Mesenchymal stem cell (in vitro differentiated cells and primary cell): ENCODE data around the gene HPN.

Source experiments
- DNase-seq: peaks from one replicate; pipeline ENCODE4 v3.0.0-alpha.2; 2013
- H2AFZ ChIP-seq: one replicate; pipeline ENCODE4 v1.6.1; 2013; ENCODE audit warnings: low read depth, mild to moderate bottlenecking, control low read depth, inconsistent platforms, low read length, moderate library complexity
- H2AK5ac ChIP-seq: 2 replicates; pipeline ENCODE4 v1.6.1; 2013; ENCODE audit warnings: low read length, moderate library complexity, mild to moderate bottlenecking, inconsistent platforms; ENCODE audit not compliant: severe bottlenecking
- H2BK120ac ChIP-seq: one replicate; pipeline ENCODE4 v1.6.1; 2013; ENCODE audit warnings: low read depth, mild to moderate bottlenecking, inconsistent platforms, low read length, moderate library complexity
- H2BK12ac ChIP-seq, 2 experiments: one replicate each; pipeline ENCODE4 v1.6.1; 2013; ENCODE audit warnings: inconsistent platforms in 2 of 2, low read length in 2 of 2, mild to moderate bottlenecking in 2 of 2, moderate library complexity in 2 of 2, control low read depth in 1 of 2
- H2BK15ac ChIP-seq: one replicate; pipeline ENCODE4 v1.6.1; 2013; ENCODE audit warnings: mild to moderate bottlenecking, low read depth, inconsistent platforms; ENCODE audit not compliant: poor library complexity, severe bottlenecking
- H2BK5ac ChIP-seq: 2 replicates; pipeline ENCODE4 v1.6.1; 2013; ENCODE audit warnings: low read depth, mild to moderate bottlenecking, low read length, control low read depth, inconsistent platforms; ENCODE audit not compliant: poor library complexity, severe bottlenecking
- H3K14ac ChIP-seq, 2 experiments: one replicate each; pipeline ENCODE4 v1.6.1; 2013; ENCODE audit warnings: inconsistent platforms in 2 of 2, low read length in 2 of 2, control low read depth in 1 of 2, mild to moderate bottlenecking in 1 of 2, moderate library complexity in 1 of 2
- H3K18ac ChIP-seq, 2 experiments: one replicate each; pipeline ENCODE4 v1.6.1; 2013; ENCODE audit warnings: inconsistent platforms in 2 of 2, low read length in 2 of 2, control low read depth in 1 of 2, low read depth in 1 of 2, mild to moderate bottlenecking in 1 of 2
- H3K23ac ChIP-seq, 2 experiments: one replicate each; pipeline ENCODE4 v1.6.1; 2013; ENCODE audit warnings: inconsistent platforms in 2 of 2, low read length in 2 of 2, mild to moderate bottlenecking in 2 of 2, moderate library complexity in 2 of 2, control low read depth in 1 of 2
- H3K27ac ChIP-seq: 2 replicates; pipeline ENCODE4 v1.5.1; 2013; ENCODE audit warnings: mild to moderate bottlenecking, moderate library complexity, low read length, control low read depth, inconsistent platforms; ENCODE audit not compliant: poor library complexity, severe bottlenecking
- H3K27me3 ChIP-seq, 2 experiments: 2 replicates each; pipeline versions ENCODE4 v1.6.1 to v1.7.0; 2013; ENCODE audit warnings: low read length in 2 of 2, mild to moderate bottlenecking in 2 of 2, moderate library complexity in 2 of 2, control low read depth in 1 of 2, inconsistent platforms in 1 of 2; ENCODE audit not compliant: control insufficient read depth in 1 of 2, insufficient read depth in 1 of 2
- H3K36me3 ChIP-seq, 2 experiments: 2 replicates each; pipeline versions ENCODE4 v1.6.1 to v1.7.0; 2013; ENCODE audit warnings: low read length in 2 of 2, control low read depth in 1 of 2, inconsistent platforms in 1 of 2, low read depth in 1 of 2, mild to moderate bottlenecking in 1 of 2; ENCODE audit not compliant: insufficient read depth in 2 of 2, control insufficient read depth in 1 of 2
- H3K4ac ChIP-seq, 2 experiments: one replicate each; pipeline ENCODE4 v1.6.1; 2013; ENCODE audit warnings: inconsistent platforms in 2 of 2, low read length in 2 of 2, mild to moderate bottlenecking in 2 of 2, moderate library complexity in 2 of 2, control low read depth in 1 of 2, low read depth in 1 of 2
- H3K4me1 ChIP-seq: 2 replicates; pipeline ENCODE4 v1.6.1; 2013; ENCODE audit warnings: low read depth, low read length, control low read depth; ENCODE audit not compliant: control insufficient read depth, insufficient read depth
- H3K4me2 ChIP-seq: 2 replicates; pipeline ENCODE4 v1.6.1; 2013; ENCODE audit warnings: low read length, mild to moderate bottlenecking, inconsistent platforms; ENCODE audit not compliant: poor library complexity, severe bottlenecking
- H3K4me3 ChIP-seq, 2 experiments: 2 replicates each; pipeline versions ENCODE4 v1.5.1 to v1.7.0; 2013; ENCODE audit warnings: low read length in 2 of 2, mild to moderate bottlenecking in 2 of 2, control low read depth in 1 of 2, low read depth in 1 of 2; ENCODE audit not compliant: insufficient read depth in 1 of 2
- H3K79me1 ChIP-seq: replicated peaks from 2 replicates; pipeline ENCODE4 v1.6.1; 2013; ENCODE audit warnings: mild to moderate bottlenecking, control low read depth, low read length, inconsistent platforms; ENCODE audit not compliant: poor library complexity, severe bottlenecking
- H3K9ac ChIP-seq: 2 replicates; pipeline ENCODE4 v1.7.0; 2013; ENCODE audit warnings: mild to moderate bottlenecking, low read length, moderate library complexity
- H3K9me3 ChIP-seq: 2 replicates; pipeline ENCODE4 v1.7.0; 2013; ENCODE audit warnings: mild to moderate bottlenecking, low read length; ENCODE audit not compliant: control insufficient read depth
- H4K8ac ChIP-seq: one replicate; pipeline ENCODE4 v1.6.1; 2013; ENCODE audit warnings: inconsistent platforms, mild to moderate bottlenecking, low read length, moderate library complexity
- H4K91ac ChIP-seq: one replicate; pipeline ENCODE4 v1.6.1; 2013; ENCODE audit warnings: mild to moderate bottlenecking, low read length, inconsistent platforms
- WGBS: methylation state at CpG from one replicate; pipeline ENCODE4 v1.1.7; 2013; ENCODE audit warnings: mixed read lengths; 5-methylcytosine and 5-hydroxymethylcytosine counted together

HPN gene

DNA sequence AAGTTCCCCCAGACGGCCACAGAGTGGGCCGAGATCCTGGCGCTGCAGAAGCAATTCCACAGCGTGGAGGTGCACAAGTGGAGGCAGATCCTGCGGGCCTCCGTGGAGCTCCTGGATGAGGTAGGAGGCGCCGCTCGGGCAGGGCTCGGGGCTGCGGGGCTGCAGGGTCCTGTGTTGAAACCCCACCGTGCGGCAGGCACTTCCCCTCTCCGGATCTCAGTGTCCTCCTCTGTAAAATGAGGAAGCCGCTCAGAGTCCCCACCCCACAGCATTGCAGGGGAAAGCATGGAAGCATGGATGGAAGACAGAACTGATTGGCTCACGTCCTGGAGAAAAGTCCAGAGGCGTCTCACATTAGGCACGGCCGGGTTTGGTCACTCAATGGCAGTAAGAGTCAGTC is 18.1 kb upstream of the HPN start:
- H4K91ac ChIP-seq: no peak overlapping the region
- H2AFZ ChIP-seq: no peak overlapping the region
- no peak overlapping the region for H3K4me3 ChIP-seq
- H3K4ac ChIP-seq: no peak overlapping the region
- no peak for DNase-seq
- H4K8ac ChIP-seq: no peak overlapping the region
- H3K79me1 ChIP-seq: peaks cover 14% of the 10 kb centered on the region
- peaks cover 87 to 98% of the 10 kb centered on the region in 2 experiments for H3K36me3 ChIP-seq
- H3K23ac ChIP-seq: no peak overlapping the region
- no peak overlapping the region for H2BK12ac ChIP-seq
- H3K4me1 ChIP-seq: peaks cover 9% of the 10 kb centered on the region
- H2AK5ac ChIP-seq: no peak overlapping the region
- no peak overlapping the region for H2BK5ac ChIP-seq
- no peak overlapping the region for H2BK15ac ChIP-seq
- no peak overlapping the region for H3K9ac ChIP-seq
- H3K18ac ChIP-seq: no peak overlapping the region
- H3K27ac ChIP-seq: no peak overlapping the region
- H3K27me3 ChIP-seq: no peaks in the 10 kb centered on the region
- H2BK120ac ChIP-seq: no peak overlapping the region
- no peaks in the 10 kb centered on the region for H3K9me3 ChIP-seq
- no peak overlapping the region for H3K14ac ChIP-seq
- no peak overlapping the region for H3K4me2 ChIP-seq
- 94% methylated on average over 19 of the region's 19 CpGs for WGBS

DNA sequence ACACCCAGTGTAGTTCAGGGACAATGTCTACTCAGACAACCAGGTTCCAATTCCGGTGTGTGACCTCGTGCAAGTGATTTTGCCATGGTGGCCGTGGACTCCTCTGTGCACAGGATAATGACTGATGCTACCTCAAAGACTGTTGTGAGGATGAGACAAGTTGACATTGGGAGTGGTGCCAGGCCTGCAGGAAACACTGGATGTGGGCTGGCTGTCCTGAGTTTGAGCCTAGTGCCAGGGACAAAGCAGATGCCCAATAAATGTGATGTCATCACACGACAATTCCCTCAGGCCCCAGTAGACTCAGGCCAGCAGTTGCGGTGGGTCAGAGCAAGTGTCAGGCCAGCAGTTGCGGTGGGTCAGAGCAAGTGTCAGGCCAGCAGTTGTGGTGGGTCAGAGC is 17.4 kb upstream of the HPN start:
- 95% methylated on average over 6 of the region's 6 CpGs for WGBS
- H3K4me1 ChIP-seq: peaks cover 9% of the 10 kb centered on the region
- H3K79me1 ChIP-seq: peaks cover 8% of the 10 kb centered on the region
- H3K14ac ChIP-seq: no peak overlapping the region
- no peak overlapping the region for H2AFZ ChIP-seq
- H4K91ac ChIP-seq: no peak overlapping the region
- no peak overlapping the region for H3K4ac ChIP-seq
- no peak overlapping the region for H2BK15ac ChIP-seq
- H3K18ac ChIP-seq: no peak overlapping the region
- H3K27me3 ChIP-seq: no peaks in the 10 kb centered on the region
- H2BK120ac ChIP-seq: no peak overlapping the region
- DNase-seq: no peak
- no peak overlapping the region for H2BK5ac ChIP-seq
- no peak overlapping the region for H4K8ac ChIP-seq
- peaks cover 81 to 91% of the 10 kb centered on the region in 2 experiments for H3K36me3 ChIP-seq
- no peak overlapping the region for H2BK12ac ChIP-seq
- no peak overlapping the region for H3K4me3 ChIP-seq
- H3K23ac ChIP-seq: no peak overlapping the region
- no peak overlapping the region for H2AK5ac ChIP-seq
- H3K27ac ChIP-seq: no peak overlapping the region
- H3K9ac ChIP-seq: no peak overlapping the region
- no peak overlapping the region for H3K4me2 ChIP-seq
- no peaks in the 10 kb centered on the region for H3K9me3 ChIP-seq

DNA sequence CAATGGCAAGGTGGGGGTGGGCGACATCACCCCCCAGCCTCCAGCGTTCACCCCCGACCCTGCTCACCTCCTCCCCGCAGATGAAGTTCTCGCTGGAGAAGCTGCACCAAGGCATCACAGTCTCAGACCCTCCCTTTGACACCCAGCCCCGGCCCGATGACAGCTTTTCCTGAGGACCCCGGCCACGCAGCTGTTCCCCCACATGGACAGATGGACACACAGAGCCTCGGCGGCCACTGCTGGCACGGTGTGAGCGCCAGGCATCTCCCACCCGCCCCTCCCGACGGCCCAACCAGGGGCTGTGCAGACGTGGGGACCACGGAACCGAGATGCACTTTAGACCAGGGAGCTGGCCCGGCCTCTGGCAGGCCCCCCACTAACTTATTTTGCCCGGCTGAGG is 15.6 kb upstream of the HPN start:
- H3K9me3 ChIP-seq: no peaks in the 10 kb centered on the region
- H4K8ac ChIP-seq: no peak overlapping the region
- H4K91ac ChIP-seq: no peak overlapping the region
- H3K4me3 ChIP-seq: no peak overlapping the region
- H2BK120ac ChIP-seq: no peak overlapping the region
- H3K79me1 ChIP-seq: peaks cover 2% of the 10 kb centered on the region
- H3K36me3 ChIP-seq: peaks cover 65 to 73% of the 10 kb centered on the region in 2 experiments
- no peak overlapping the region for H2AFZ ChIP-seq
- no peak overlapping the region for H2BK15ac ChIP-seq
- H3K4me1 ChIP-seq: peaks cover 18% of the 10 kb centered on the region
- no peak overlapping the region for H3K27ac ChIP-seq
- H3K14ac ChIP-seq: no peak overlapping the region
- H3K4me2 ChIP-seq: no peak overlapping the region
- 96% methylated on average over 21 of the region's 21 CpGs for WGBS
- H3K23ac ChIP-seq: no peak overlapping the region
- no peak overlapping the region for H2BK12ac ChIP-seq
- H3K9ac ChIP-seq: no peak overlapping the region
- H3K27me3 ChIP-seq: peaks cover 0 to 4% of the 10 kb centered on the region in 2 experiments
- DNase-seq: no peak
- no peak overlapping the region for H3K18ac ChIP-seq
- no peak overlapping the region for H3K4ac ChIP-seq
- no peak overlapping the region for H2AK5ac ChIP-seq
- H2BK5ac ChIP-seq: no peak overlapping the region

DNA sequence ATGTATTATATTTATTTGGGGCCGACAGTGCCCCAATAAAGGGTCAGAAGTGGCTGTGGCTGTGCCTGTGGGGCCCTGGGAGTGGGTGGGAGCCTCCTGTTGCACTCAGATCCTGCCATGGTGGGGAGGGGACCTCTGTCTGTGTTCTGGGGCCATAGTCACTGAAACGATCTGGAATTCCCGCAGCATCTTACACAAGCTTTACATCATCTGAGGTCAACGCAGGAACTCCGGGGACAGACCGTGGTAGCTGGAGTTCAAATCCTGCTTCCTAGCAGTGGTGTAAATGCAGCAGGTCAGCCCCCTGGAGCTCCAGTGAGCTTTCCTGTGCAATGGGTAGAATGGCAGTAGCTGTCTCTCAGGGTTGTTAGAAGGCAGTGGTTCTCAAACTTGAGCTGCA is 15.1 kb upstream of the HPN start:
- H3K27ac ChIP-seq: no peak overlapping the region
- no peak overlapping the region for H4K8ac ChIP-seq
- no peak overlapping the region for H3K14ac ChIP-seq
- no peak overlapping the region for H4K91ac ChIP-seq
- H2BK15ac ChIP-seq: no peak overlapping the region
- peaks cover 3 to 4% of the 10 kb centered on the region in 2 experiments for H3K27me3 ChIP-seq
- no peak for DNase-seq
- H3K4ac ChIP-seq: no peak overlapping the region
- 90% methylated on average over 6 of the region's 6 CpGs for WGBS
- H3K18ac ChIP-seq: no peak overlapping the region
- H3K9me3 ChIP-seq: no peaks in the 10 kb centered on the region
- no peak overlapping the region for H3K23ac ChIP-seq
- H2AK5ac ChIP-seq: no peak overlapping the region
- H2AFZ ChIP-seq: no peak overlapping the region
- H3K79me1 ChIP-seq: no peaks in the 10 kb centered on the region
- no peak overlapping the region for H2BK120ac ChIP-seq
- H3K9ac ChIP-seq: no peak overlapping the region
- no peak overlapping the region for H2BK12ac ChIP-seq
- H3K4me1 ChIP-seq: peaks cover 20% of the 10 kb centered on the region
- H3K4me2 ChIP-seq: no peak overlapping the region
- H3K36me3 ChIP-seq: peaks cover 60 to 68% of the 10 kb centered on the region in 2 experiments
- no peak overlapping the region for H3K4me3 ChIP-seq
- no peak overlapping the region for H2BK5ac ChIP-seq
